Measurements from ENCODE around the gene ADCY9. TPM values are rescaled to one million over a fixed set of nuclear protein-coding genes. Genes with fewer than 3 reads are reported as not detected.

ADCY9 gene
- total RNA-seq, 1 experiment from 2014 or later, result 9.8 TPM

- Histone ChIP-seq H3K9me2 (ENCODE audit: insufficient read depth) (no peaks in the 10 kb centered on the region), H4K20me1 (ENCODE audit: insufficient read depth) (no peaks in the 10 kb centered on the region), H3K4me3 (replicated peaks in 1 of 2; ENCODE audit: low read depth in 1 of 2, low read length in 2 of 2) (no peak overlapping the region), H3K36me3 (ENCODE audit: control insufficient read depth in 1 of 2, insufficient read depth in 2 of 2, low read length in 2 of 2) (no peaks in the 10 kb centered on the region), H3K27me3 (ENCODE audit: insufficient read depth, low read length) (no peaks in the 10 kb centered on the region), H3K27ac (ENCODE audit: low read depth, low read length) (no peak overlapping the region), H3K4me1 (ENCODE audit: control insufficient read depth in 1 of 2, insufficient read depth in 2 of 2, low read length in 2 of 2) (peaks cover 10 to 16% of the 10 kb centered on the region in 2 experiments), H3K9ac (ENCODE audit: low read length) (no peak overlapping the region), H3K4me2 (ENCODE audit: low read length) (no peak overlapping the region), H3K79me2 (ENCODE audit: insufficient read depth, low read length) (no peaks in the 10 kb centered on the region), H3K9me3 (ENCODE audit: control insufficient read depth in 1 of 2, insufficient read depth in 1 of 2, low read depth in 1 of 2, low read length in 2 of 2) (no peaks in the 10 kb centered on the region), H2AFZ (ENCODE audit: low read depth, low read length, poor library complexity, severe bottlenecking) (no peak overlapping the region)
- intact Hi-C loops (cut with micrococcal nuclease), result no loop called here
- ATAC-seq, result no peak
- no TSS peak for BruUV-seq (replicated peaks)
- ChIA-PET POLR2A (no interaction called here), CTCF (interaction anchor here (1.1 kb wide), 1 partner anchor 274 kb away, joined by 3 read pairs; no protein-coding TSS in a partner anchor), RAD21 (ENCODE audit: low non-redundant PET in 1 of 2, low total read pairs in 2 of 2, uncharacterized antibody in 2 of 2, unreplicated experiment in 2 of 2) (no interaction called here)
- no peak for DNase-seq (ENCODE audit: low read depth, low spot score)
- TF ChIP-seq FOSL1 (IDR thresholded peaks at IDR 0.05; ENCODE audit: low read depth) (no peak), YY1 (IDR thresholded peaks at IDR 0.05; ENCODE audit: extremely low read depth, insufficient replicate concordance, low read depth, low read length) (no peak), CEBPB (IDR thresholded peaks at IDR 0.05; ENCODE audit: low read depth) (no peak), ZFX (IDR thresholded peaks at IDR 0.05) (no peak)
Measured at GRCh38 chr16:3979518-3979917, 136.7 kb downstream of the ADCY9 start.

- Histone ChIP-seq H3K4me3 (replicated peaks in 1 of 2; ENCODE audit: low read depth in 1 of 2, low read length in 2 of 2) (no peak overlapping the region), H3K9me2 (ENCODE audit: insufficient read depth) (no peaks in the 10 kb centered on the region), H3K27me3 (ENCODE audit: insufficient read depth, low read length) (no peaks in the 10 kb centered on the region), H3K4me1 (ENCODE audit: control insufficient read depth in 1 of 2, insufficient read depth in 2 of 2, low read length in 2 of 2) (peaks cover 10 to 16% of the 10 kb centered on the region in 2 experiments), H2AFZ (ENCODE audit: low read depth, low read length, poor library complexity, severe bottlenecking) (no peak overlapping the region), H3K79me2 (ENCODE audit: insufficient read depth, low read length) (no peaks in the 10 kb centered on the region), H3K9me3 (ENCODE audit: control insufficient read depth in 1 of 2, insufficient read depth in 1 of 2, low read depth in 1 of 2, low read length in 2 of 2) (no peaks in the 10 kb centered on the region), H3K9ac (ENCODE audit: low read length) (no peak overlapping the region), H3K4me2 (ENCODE audit: low read length) (no peak overlapping the region), H3K36me3 (ENCODE audit: control insufficient read depth in 1 of 2, insufficient read depth in 2 of 2, low read length in 2 of 2) (no peaks in the 10 kb centered on the region), H3K27ac (ENCODE audit: low read depth, low read length) (no peak overlapping the region), H4K20me1 (ENCODE audit: insufficient read depth) (no peaks in the 10 kb centered on the region)
- ChIA-PET RAD21 (ENCODE audit: low non-redundant PET in 1 of 2, low total read pairs in 2 of 2, uncharacterized antibody in 2 of 2, unreplicated experiment in 2 of 2) (no interaction called here), CTCF (interaction anchor here (1.1 kb wide), 1 partner anchor 275 kb away, joined by 3 read pairs; no protein-coding TSS in a partner anchor), POLR2A (no interaction called here)
- intact Hi-C loops (cut with micrococcal nuclease), result no loop called here
- ATAC-seq (no peak), DNase-seq (ENCODE audit: low read depth, low spot score) (no peak)
- no TSS peak for BruUV-seq (replicated peaks)
- TF ChIP-seq, protein P1, sequence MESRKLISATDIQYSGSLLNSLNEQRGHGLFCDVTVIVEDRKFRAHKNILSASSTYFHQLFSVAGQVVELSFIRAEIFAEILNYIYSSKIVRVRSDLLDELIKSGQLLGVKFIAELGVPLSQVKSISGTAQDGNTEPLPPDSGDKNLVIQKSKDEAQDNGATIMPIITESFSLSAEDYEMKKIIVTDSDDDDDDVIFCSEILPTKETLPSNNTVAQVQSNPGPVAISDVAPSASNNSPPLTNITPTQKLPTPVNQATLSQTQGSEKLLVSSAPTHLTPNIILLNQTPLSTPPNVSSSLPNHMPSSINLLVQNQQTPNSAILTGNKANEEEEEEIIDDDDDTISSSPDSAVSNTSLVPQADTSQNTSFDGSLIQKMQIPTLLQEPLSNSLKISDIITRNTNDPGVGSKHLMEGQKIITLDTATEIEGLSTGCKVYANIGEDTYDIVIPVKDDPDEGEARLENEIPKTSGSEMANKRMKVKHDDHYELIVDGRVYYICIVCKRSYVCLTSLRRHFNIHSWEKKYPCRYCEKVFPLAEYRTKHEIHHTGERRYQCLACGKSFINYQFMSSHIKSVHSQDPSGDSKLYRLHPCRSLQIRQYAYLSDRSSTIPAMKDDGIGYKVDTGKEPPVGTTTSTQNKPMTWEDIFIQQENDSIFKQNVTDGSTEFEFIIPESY (IDR thresholded peaks at IDR 0.05; ENCODE audit: extremely low read depth, insufficient replicate concordance, low read length), result no peak
- TF ChIP-seq POLR2AphosphoS5 (IDR thresholded peaks at IDR 0.05; ENCODE audit: low read depth, low read length), result no peak
- TF ChIP-seq, protein P2, sequence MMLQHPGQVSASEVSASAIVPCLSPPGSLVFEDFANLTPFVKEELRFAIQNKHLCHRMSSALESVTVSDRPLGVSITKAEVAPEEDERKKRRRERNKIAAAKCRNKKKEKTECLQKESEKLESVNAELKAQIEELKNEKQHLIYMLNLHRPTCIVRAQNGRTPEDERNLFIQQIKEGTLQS (IDR thresholded peaks at IDR 0.05), result no peak
- no peak for TF ChIP-seq EGR1 (IDR thresholded peaks at IDR 0.05; ENCODE audit: low read depth)
- TF ChIP-seq EZH2 (IDR thresholded peaks at IDR 0.05), result no peak
- TF ChIP-seq, protein P3, sequence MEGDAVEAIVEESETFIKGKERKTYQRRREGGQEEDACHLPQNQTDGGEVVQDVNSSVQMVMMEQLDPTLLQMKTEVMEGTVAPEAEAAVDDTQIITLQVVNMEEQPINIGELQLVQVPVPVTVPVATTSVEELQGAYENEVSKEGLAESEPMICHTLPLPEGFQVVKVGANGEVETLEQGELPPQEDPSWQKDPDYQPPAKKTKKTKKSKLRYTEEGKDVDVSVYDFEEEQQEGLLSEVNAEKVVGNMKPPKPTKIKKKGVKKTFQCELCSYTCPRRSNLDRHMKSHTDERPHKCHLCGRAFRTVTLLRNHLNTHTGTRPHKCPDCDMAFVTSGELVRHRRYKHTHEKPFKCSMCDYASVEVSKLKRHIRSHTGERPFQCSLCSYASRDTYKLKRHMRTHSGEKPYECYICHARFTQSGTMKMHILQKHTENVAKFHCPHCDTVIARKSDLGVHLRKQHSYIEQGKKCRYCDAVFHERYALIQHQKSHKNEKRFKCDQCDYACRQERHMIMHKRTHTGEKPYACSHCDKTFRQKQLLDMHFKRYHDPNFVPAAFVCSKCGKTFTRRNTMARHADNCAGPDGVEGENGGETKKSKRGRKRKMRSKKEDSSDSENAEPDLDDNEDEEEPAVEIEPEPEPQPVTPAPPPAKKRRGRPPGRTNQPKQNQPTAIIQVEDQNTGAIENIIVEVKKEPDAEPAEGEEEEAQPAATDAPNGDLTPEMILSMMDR (IDR thresholded peaks at IDR 0.05 in 2 of 3, conservative IDR thresholded peaks at IDR 0.05 in 1 of 3; ENCODE audit: borderline replicate concordance in 1 of 3, insufficient read depth in 1 of 3, low read depth in 2 of 3, low read length in 2 of 3), result no peak
- TF ChIP-seq RAD21 (IDR thresholded peaks at IDR 0.05; ENCODE audit: low read depth), result no peak
- TF ChIP-seq JUND (IDR thresholded peaks at IDR 0.05), result no peak
- no peak for TF ChIP-seq ELF1 (IDR thresholded peaks at IDR 0.05; ENCODE audit: borderline replicate concordance, low read depth)
- TF ChIP-seq YY1 (IDR thresholded peaks at IDR 0.05; ENCODE audit: extremely low read depth, insufficient replicate concordance, low read depth, low read length), result no peak
- no peak for TF ChIP-seq TCF7L2 (IDR thresholded peaks at IDR 0.05; ENCODE audit: borderline replicate concordance, extremely low read depth, insufficient read depth, insufficient read length)
- no peak for TF ChIP-seq CEBPB (IDR thresholded peaks at IDR 0.05; ENCODE audit: low read depth)
- no peak for TF ChIP-seq SRF (IDR thresholded peaks at IDR 0.05; ENCODE audit: low read depth)
Measured at GRCh38 chr16:3979070-3979469, 137.2 kb downstream of the ADCY9 start.

Measured in HCT116 (cell line).